DOHH2 (cell line): ENCODE results near the gene DERL3.

Source experiments
- CTCF ChIP-seq: fragments of 200-600 bp; sonication (generic); IDR thresholded peaks from one replicate; pipeline ENCODE4 v1.5.1; 2014; ENCODE audit warnings: antibody characterized with exemption, mild to moderate bottlenecking, low read depth, low read length; ENCODE audit not compliant: poor library complexity, severe bottlenecking
- EZH2phosphoT487 ChIP-seq: fragments of 200-600 bp; sonication (generic); IDR thresholded peaks from 2 replicates; pipeline ENCODE4 v1.6.1; 2017; ENCODE audit warnings: borderline replicate concordance, mild to moderate bottlenecking, antibody characterized with exemption, low read length, moderate library complexity, mixed read lengths

DNA sequence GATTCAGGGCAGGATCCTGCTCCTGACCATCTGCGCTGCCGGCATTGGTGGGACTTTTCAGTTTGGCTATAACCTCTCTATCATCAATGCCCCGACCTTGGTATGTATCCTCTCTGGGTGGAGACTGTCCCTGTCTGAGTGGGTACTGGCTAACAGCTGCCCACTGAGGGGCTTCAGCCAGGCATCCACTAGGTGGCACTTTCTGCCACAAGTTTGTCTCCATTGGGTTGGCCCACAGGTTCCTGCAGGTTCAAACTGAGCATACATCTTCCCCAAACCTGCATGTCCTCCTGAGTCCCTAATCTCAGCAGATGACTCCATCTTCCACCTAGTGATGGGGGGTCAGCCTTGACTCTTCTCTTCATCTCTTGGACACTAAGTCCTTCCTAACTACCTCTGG is 23.3 kb upstream of the DERL3 start:
- TF ChIP-seq CTCF (peak; percentile 94), EZH2phosphoT487 (no peak)
